Measurements from ENCODE around the gene FAM25G.
A peak's percentile ranks its signal among the peaks of the same experiment; 100 is the strongest.

The FAM25G gene

GRCh38 chr10:47449102-47449978 lies 42.2 kb downstream of the FAM25G start:
- FAIRE-seq (no peak), DNase-seq (ENCODE audit: low spot score) (peak; percentile 0)

DNA sequence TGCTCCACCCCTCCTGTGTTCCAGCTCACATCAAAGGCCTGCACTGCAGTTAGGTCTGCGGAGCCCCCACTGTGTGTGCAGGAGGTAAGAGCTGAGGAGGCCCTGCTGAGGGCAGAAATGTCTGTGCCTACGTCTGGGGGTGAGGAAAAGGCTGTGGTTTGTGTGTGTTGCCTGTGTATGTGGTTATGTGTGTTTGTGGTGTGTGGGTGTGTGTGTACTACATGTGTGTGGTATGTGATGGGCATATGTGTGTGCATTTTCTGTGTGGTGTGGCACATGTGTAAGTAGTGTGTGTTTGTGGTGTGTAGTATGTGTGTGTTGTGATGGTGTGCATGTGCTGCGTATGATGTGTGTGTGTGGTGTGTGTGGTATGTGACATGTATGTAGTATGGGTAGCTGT lies 43.8 kb downstream of the FAM25G start:
- no peak for DNase-seq (ENCODE audit: low spot score)
- FAIRE-seq = no peak

DNA sequence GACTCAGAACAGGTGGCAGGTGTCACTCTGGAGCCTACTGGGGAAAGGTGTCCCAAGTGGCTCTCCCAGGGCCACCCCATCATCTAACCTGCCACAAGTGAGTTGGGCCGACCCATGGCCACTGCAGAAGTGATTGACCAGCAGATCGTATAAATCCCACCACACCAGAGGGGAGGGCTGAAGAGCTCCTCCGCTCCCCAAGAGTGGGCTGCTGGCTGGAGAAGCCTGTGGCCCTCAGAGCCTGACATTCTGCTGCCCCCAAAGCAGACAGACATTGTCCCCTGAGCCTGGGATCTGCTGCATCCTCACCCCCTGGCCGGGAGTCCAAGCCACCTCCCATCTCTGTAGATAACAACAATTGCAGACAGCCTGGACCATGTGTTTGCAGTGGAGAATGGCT lies 44.3 kb downstream of the FAM25G start:
- DNase-seq (ENCODE audit: low spot score) (no peak), FAIRE-seq (no peak)

GRCh38 chr10:47445720-47446119 lies 45.8 kb downstream of the FAM25G start:
- no peak for DNase-seq (ENCODE audit: low spot score)
- FAIRE-seq = no peak

- FAIRE-seq (no peak), DNase-seq (ENCODE audit: low spot score) (no peak)
Measured at GRCh38 chr10:47444047-47444446, 47.5 kb downstream of the FAM25G start.

- DNase-seq (ENCODE audit: low spot score) (no peak), FAIRE-seq (no peak)
Measured at GRCh38 chr10:47443145-47443544, 48.4 kb downstream of the FAM25G start.

DNA sequence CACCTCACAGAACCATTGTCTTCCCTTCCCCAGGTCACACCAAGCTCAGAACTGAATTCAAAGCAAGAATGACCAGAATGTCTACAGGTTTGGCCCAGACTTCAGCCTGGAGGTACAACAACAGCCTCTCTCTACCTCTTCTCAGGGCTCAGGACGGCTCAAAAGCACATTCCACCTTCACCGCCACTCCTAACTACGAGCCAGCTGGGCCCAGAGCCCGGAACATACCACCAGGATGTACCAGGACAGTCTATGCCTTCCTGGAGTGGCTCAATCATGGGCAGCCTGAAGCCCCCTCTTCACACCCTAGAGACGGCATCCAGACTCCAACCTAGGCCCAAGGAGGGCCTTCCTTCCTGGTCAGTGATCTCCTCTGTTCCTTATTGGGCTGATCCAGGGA lies 49.1 kb downstream of the FAM25G start:
- DNase-seq (ENCODE audit: low spot score) = no peak
- no peak for FAIRE-seq

DNA sequence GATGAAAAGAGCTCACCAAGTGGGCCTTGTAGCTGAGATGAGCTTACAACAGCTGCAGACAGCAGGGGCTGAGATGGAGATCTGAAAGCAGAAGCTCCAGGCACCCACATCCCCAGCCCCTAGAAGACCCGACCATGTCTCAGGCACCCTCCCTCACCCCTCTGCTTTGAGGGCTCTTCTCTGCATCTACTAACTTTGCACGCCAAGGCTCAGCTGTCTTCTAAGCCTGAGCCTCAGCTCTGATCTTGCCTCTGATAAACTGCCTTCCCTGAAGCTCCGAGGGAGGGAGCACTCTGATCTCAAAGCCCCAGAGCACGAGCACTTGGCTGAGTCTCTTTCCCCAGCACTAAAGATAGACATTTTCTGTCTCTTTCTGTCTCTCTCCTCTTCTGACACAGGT lies 49.6 kb downstream of the FAM25G start:
- no peak for DNase-seq (ENCODE audit: low spot score)

DNA sequence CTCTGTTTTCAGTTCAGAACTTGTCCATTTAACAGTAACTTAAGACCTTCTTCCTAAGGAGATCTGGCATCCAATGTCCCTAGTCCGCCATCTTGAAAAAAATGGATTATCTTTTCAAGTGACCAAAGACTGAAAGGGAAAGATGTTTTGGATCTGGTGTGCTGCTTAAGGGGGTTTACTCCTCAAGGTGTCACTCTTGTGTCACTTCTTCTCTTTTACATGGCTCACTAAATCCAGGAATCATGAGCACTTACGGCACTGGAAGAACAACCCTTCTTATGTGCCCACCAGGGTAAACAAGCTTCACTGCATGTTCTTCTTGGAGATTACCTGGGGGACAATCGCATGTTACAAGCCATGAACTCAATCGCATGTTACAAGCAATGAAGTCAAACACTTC lies 51.3 kb downstream of the FAM25G start:
- DNase-seq (ENCODE audit: low spot score) = no peak
- no peak for FAIRE-seq

More for the DNA sequence above, 49.6 kb downstream of the FAM25G start:
- FAIRE-seq = no peak

- FAIRE-seq = no peak
Measured at GRCh38 chr10:47438857-47439474, 52.5 kb downstream of the FAM25G start.

More at GRCh38 chr10:47438857-47439474, 52.5 kb downstream of the FAM25G start:
- DNase-seq (ENCODE audit: low spot score) = peak; percentile 64
